ENCODE measurements around the gene LRRC43.

GRCh38 chr12:122140467-122141257 lies 42.3 kb upstream of the LRRC43 start:
- no peak for TF ChIP-seq CTCF (IDR thresholded peaks at IDR 0.05)
- TF ChIP-seq POLR2A (IDR thresholded peaks at IDR 0.05), result no peak
